Measurements from ENCODE around the gene OGDHL. TPM values are rescaled to one million over a fixed set of nuclear protein-coding genes. Genes with fewer than 3 reads are reported as not detected.

The OGDHL gene
- total RNA-seq, 4 donors from 2014 or later: under 0.01 to 0.79 TPM; not detected in 2

GRCh38 chr10:49769692-49770091 lies 7.6 kb upstream of the OGDHL start:
- Histone ChIP-seq H3K27me3 (peaks cover 6 to 62% (median 10%) of the 10 kb centered on the region in 4 donors), H3K27ac (no peak overlapping the region), H3K4me1 (no peaks in the 10 kb centered on the region), H3K36me3 (no peaks in the 10 kb centered on the region), H3K9me3 (no peaks in the 10 kb centered on the region), H3K4me3 (no peak overlapping the region)
- 93 to 95% methylated on average over 8 of the region's 8 CpGs for WGBS, 2 donors
- no peak for DNase-seq
- TF ChIP-seq CTCF (IDR thresholded peaks at IDR 0.05): no peak
- TF ChIP-seq POLR2A (IDR thresholded peaks at IDR 0.05): no peak
- intact Hi-C loops (cut with DNase I): no loop called here

- TF ChIP-seq CTCF (IDR thresholded peaks at IDR 0.05): no peak
- TF ChIP-seq POLR2A (IDR thresholded peaks at IDR 0.05): no peak
- no peak for DNase-seq
- intact Hi-C loops (cut with DNase I): no loop called here
- H3K4me1 ChIP-seq: no peaks in the 10 kb centered on the region
- H3K4me3 ChIP-seq: no peak overlapping the region
- no peaks in the 10 kb centered on the region for H3K9me3 ChIP-seq
- H3K27me3 ChIP-seq: peaks cover 6 to 69% (median 10%) of the 10 kb centered on the region in 4 donors
- WGBS, 2 donors: 8 to 33% methylated on average over 1 to 13 of the region's 45 CpGs
- no peak overlapping the region for H3K27ac ChIP-seq
- no peaks in the 10 kb centered on the region for H3K36me3 ChIP-seq
Observed at GRCh38 chr10:49768731-49769130, 6.6 kb upstream of the OGDHL start.

- Histone ChIP-seq H3K9me3 (no peaks in the 10 kb centered on the region), H3K27me3 (peaks cover 6 to 73% (median 10%) of the 10 kb centered on the region in 4 donors), H3K4me1 (no peaks in the 10 kb centered on the region), H3K4me3 (no peak overlapping the region), H3K36me3 (no peaks in the 10 kb centered on the region), H3K27ac (no peak overlapping the region)
- 0 to 22% methylated on average over 1 to 6 of the region's 38 CpGs for WGBS, 2 donors
- no peak for DNase-seq
- TF ChIP-seq POLR2A (IDR thresholded peaks at IDR 0.05) (no peak), CTCF (IDR thresholded peaks at IDR 0.05) (no peak)
- intact Hi-C loops (cut with DNase I): no loop called here
Observed at GRCh38 chr10:49768329-49768728, 6.2 kb upstream of the OGDHL start.

- Histone ChIP-seq H3K4me1 (no peaks in the 10 kb centered on the region), H3K36me3 (no peaks in the 10 kb centered on the region), H3K9me3 (no peaks in the 10 kb centered on the region), H3K27me3 (peaks cover 6 to 79% (median 10%) of the 10 kb centered on the region in 4 donors), H3K4me3 (no peak overlapping the region), H3K27ac (no peak overlapping the region)
- no peak for DNase-seq
- 20 to 53% methylated on average over 1 to 5 of the region's 7 CpGs for WGBS, 2 donors
- intact Hi-C loops (cut with DNase I): no loop called here
- TF ChIP-seq CTCF (IDR thresholded peaks at IDR 0.05): no peak
- no peak for TF ChIP-seq POLR2A (IDR thresholded peaks at IDR 0.05)
Observed at GRCh38 chr10:49767752-49768151, 5.6 kb upstream of the OGDHL start.

- H3K4me1 ChIP-seq: peaks cover 4 to 10% (median 7%) of the 10 kb centered on the region in 3 donors
- TF ChIP-seq POLR2A (IDR thresholded peaks at IDR 0.05) (no peak), CTCF (IDR thresholded peaks at IDR 0.05) (no peak)
- DNase-seq: no peak
- no peak overlapping the region for H3K27ac ChIP-seq
- no peak overlapping the region for H3K4me3 ChIP-seq
- intact Hi-C loops (cut with DNase I): no loop called here
- no peaks in the 10 kb centered on the region for H3K36me3 ChIP-seq
- H3K27me3 ChIP-seq: peaks cover 6 to 92% (median 10%) of the 10 kb centered on the region in 4 donors
- WGBS, 2 donors: 64 to 74% methylated on average over 2 of the region's 2 CpGs
- no peaks in the 10 kb centered on the region for H3K9me3 ChIP-seq
Observed at GRCh38 chr10:49766484-49766883, 4.4 kb upstream of the OGDHL start.

Measured in esophagus squamous epithelium (tissue), 5 donors.